Activated naive CD8-positive, alpha-beta T cell treated with anti-CD3 and anti-CD28 coated beads for 36 hours (primary cell): ENCODE results near the gene PFKFB2. TPM values are rescaled to one million over a fixed set of nuclear protein-coding genes. Genes with fewer than 3 reads are reported as not detected.

Experiments used
- DNase-seq: peaks from one replicate; pipeline ENCODE4 v3.0.0; 2021
- H3K27ac Mint-ChIP-seq: one replicate; pipeline ENCODE4 v1.8.0; 2022; ENCODE audit warnings: mild to moderate bottlenecking, moderate library complexity, mixed read lengths
- H3K27me3 Mint-ChIP-seq: one replicate; pipeline ENCODE4 v1.8.0; 2022; ENCODE audit warnings: mild to moderate bottlenecking, mixed read lengths
- H3K36me3 Mint-ChIP-seq: one replicate; pipeline ENCODE4 v1.8.0; 2021; ENCODE audit warnings: mild to moderate bottlenecking, mixed read lengths
- H3K4me1 Mint-ChIP-seq: one replicate; pipeline ENCODE4 v1.8.0; 2021; ENCODE audit warnings: mixed read lengths
- H3K4me3 Mint-ChIP-seq: one replicate; pipeline ENCODE4 v1.8.0; 2022; ENCODE audit warnings: mild to moderate bottlenecking, moderate library complexity, mixed read lengths
- H3K9me3 Mint-ChIP-seq: one replicate; pipeline ENCODE4 v1.8.0; 2022; ENCODE audit warnings: mixed read lengths
- total RNA-seq, 2 experiments: library from RNA; stranded (reverse); gene quantifications; one replicate each; pipeline ENCODE4 v1.2.3, GENCODE V29; 2021

Gene PFKFB2
- total RNA-seq, 2 experiments from 2014 or later: 3.9 to 5.2 TPM

DNA sequence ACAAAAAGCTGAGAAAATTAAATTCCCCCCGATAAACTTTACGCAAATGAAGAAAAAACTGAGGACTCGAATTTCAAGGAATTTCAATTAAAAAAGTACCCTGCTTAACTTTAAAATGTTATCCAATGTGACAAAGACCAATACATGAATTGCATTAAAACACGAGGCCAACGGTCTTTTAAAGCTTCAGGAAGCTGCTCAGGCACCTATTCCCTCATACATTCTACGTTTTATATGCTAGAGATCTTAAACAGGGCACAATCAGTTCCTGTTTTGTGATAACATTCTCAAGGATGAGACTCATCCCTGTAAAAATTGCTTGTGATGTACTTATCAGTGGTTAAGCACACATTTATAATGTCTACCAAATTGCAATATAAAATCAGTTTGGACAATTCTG is 5.0 kb upstream of the PFKFB2 start:
- DNase-seq: no peak
- no peaks in the 10 kb centered on the region for H3K27me3 Mint-ChIP-seq
- no peak overlapping the region for H3K4me3 Mint-ChIP-seq
- H3K27ac Mint-ChIP-seq: no peak overlapping the region
- H3K4me1 Mint-ChIP-seq: peaks cover 66% of the 10 kb centered on the region
- peaks cover 14% of the 10 kb centered on the region for H3K36me3 Mint-ChIP-seq
- H3K9me3 Mint-ChIP-seq: no peaks in the 10 kb centered on the region

DNA sequence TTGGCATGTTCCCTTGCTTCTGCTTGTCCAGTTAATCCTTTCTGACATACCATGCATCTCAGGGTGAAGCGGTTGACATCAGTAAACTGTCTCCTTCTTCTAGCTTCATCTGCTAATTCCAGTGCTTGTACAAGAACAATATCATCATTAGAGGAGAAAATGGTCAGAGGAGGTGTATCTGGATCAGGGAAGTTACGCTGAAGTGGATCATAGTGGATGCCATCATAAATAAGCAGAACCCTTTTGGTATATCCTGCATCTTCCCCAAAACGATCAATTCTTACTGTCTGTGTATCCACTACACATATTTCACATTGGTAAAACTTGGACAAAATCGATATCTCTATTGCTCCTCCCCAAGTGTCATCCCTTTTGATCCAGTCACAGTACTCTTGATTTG is 4.0 kb upstream of the PFKFB2 start:
- H3K4me1 Mint-ChIP-seq: peaks cover 64% of the 10 kb centered on the region
- DNase-seq: no peak
- no peaks in the 10 kb centered on the region for H3K9me3 Mint-ChIP-seq
- no peaks in the 10 kb centered on the region for H3K27me3 Mint-ChIP-seq
- peaks cover 10% of the 10 kb centered on the region for H3K36me3 Mint-ChIP-seq
- no peak overlapping the region for H3K4me3 Mint-ChIP-seq
- peak overlapping the region; percentile 51 for H3K27ac Mint-ChIP-seq

DNA sequence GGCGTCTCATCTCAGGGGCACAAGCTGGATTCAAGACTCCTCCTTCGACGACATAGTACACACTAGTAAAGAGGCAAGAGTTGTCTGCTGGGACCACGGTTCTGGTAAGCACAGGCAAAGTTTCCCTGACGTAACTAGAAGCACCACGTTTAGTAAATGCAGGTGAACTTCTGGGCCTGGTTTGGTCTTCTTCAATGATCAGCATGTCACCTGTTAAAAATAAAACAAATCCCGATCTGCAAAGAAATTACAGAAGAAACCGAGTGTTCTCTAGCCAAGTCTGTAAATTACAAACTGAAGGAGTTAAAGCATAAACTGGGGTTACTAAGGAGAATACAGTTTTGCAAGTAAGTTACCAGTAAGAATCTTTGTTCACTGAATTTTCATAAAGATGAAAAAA is 3.6 kb upstream of the PFKFB2 start:
- Mint-ChIP-seq H3K9me3 (no peaks in the 10 kb centered on the region), H3K27ac (peak overlapping the region; percentile 93), H3K27me3 (no peaks in the 10 kb centered on the region), H3K36me3 (peaks cover 9% of the 10 kb centered on the region), H3K4me3 (peak overlapping the region; percentile 95), H3K4me1 (peaks cover 66% of the 10 kb centered on the region)
- no peak for DNase-seq

DNA sequence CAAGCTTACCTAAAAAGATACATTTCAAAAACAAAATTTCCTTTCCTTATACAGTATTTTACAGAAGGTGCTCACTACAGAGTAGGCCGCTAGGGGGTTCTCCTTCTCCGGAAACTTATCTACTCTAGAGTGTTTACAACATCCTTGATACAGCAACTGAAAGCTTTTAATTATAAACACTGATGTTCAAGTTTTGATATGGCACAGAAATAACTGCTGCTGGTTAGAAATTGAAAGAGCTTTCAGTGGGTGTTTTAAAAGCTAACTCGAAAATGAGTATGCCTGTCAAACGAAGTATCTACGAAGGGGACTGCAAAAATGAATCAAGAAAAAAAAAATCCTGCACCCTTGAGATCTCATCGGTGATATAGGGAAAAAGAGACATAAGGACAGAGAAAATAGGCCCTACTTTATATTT is 3.1 kb upstream of the PFKFB2 start:
- peak overlapping the region; percentile 95 for H3K4me3 Mint-ChIP-seq
- peaks cover 63% of the 10 kb centered on the region for H3K4me1 Mint-ChIP-seq
- peaks cover 9% of the 10 kb centered on the region for H3K36me3 Mint-ChIP-seq
- no peaks in the 10 kb centered on the region for H3K9me3 Mint-ChIP-seq
- no peaks in the 10 kb centered on the region for H3K27me3 Mint-ChIP-seq
- DNase-seq: no peak
- H3K27ac Mint-ChIP-seq: peak overlapping the region; percentile 93

DNA sequence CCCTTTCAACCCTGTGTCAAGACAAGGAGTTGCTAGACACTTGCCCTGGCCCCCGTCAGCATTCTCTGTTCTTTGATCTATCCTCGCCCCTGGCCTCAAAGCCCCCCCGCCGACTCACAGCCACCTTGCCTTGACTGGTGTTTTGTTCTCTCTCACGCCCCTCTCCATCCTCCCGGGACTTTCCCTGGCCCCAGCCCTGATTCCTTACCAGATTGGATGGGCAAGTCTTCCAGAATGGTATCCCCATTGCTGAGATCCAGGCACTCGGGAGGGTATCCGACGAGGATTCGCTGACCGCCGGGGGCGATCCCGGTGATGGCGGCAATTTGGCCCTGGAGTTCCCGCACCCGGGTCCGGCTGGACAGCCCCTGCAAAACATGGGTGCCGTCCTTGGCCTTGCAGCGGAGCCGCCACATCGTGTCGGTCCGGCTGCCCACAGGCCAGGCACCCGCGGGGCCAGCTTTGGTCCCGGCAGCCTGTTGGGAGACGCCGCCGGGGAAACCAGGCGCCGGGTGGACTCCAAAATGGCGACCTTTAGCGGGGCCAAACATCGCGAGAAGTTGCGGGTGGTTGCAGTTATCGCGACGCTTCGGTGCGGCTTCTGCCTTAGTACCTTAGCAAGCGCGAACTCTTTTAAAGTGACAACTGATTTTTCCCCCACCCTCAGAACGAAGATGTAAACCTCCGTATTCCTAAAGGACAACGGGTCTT is 2.4 kb upstream of the PFKFB2 start:
- no peaks in the 10 kb centered on the region for H3K9me3 Mint-ChIP-seq
- H3K4me3 Mint-ChIP-seq: peak overlapping the region; percentile 95
- H3K4me1 Mint-ChIP-seq: peaks cover 58% of the 10 kb centered on the region
- peaks cover 7% of the 10 kb centered on the region for H3K36me3 Mint-ChIP-seq
- H3K27me3 Mint-ChIP-seq: no peaks in the 10 kb centered on the region
- H3K27ac Mint-ChIP-seq: peak overlapping the region; percentile 93
- peak; percentile 89 for DNase-seq

DNA sequence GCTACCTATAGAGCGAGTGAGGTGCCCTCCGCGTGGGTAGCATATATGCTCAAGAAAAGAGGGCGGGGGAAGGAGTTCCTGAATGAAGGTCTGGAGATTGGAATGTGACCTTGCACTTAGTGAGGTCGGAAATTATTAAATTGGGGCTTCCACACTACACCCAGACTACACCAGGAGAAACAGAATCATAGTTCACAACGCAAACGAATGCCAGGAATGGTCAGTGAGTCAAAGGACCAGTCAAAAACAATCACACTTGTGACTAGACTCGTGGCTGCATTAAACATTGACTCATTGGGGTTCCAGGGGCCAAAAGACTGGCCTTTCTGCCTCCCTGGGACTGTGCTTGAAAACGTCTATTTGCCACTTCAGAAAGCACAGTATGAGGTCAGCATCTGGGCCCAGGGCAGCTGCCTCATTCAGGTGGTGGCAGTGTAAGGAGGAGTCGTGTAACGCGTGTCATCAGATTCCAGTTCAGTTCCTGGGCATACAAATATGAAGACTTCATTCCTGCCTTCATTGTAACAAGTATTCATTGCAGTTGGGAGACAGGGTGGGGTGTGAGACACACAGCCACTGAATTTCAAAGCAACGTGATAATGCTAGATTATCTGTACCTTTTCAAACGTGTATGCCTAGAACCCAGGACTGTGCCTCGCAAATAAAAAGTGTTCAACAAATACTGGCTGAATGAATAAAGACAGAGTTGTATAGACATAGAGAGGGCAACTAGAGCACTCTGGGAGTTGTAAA is 1.7 kb upstream of the PFKFB2 start, which contains the start of gene YOD1:
Gene YOD1 (minus strand): TSS at position 18 of the 753 bp plus-strand sequence. CDS start 178 bp downstream, outside the sequence.
- H3K36me3 Mint-ChIP-seq: peaks cover 4% of the 10 kb centered on the region
- H3K9me3 Mint-ChIP-seq: no peaks in the 10 kb centered on the region
- H3K4me3 Mint-ChIP-seq: peak within 1 kb of the TSS; percentile 96
- H3K27me3 Mint-ChIP-seq: no peaks in the 10 kb centered on the region
- peaks cover 52% of the 10 kb centered on the region for H3K4me1 Mint-ChIP-seq
- no peak for DNase-seq
- peak within 1 kb of the TSS; percentile 93 for H3K27ac Mint-ChIP-seq

DNA sequence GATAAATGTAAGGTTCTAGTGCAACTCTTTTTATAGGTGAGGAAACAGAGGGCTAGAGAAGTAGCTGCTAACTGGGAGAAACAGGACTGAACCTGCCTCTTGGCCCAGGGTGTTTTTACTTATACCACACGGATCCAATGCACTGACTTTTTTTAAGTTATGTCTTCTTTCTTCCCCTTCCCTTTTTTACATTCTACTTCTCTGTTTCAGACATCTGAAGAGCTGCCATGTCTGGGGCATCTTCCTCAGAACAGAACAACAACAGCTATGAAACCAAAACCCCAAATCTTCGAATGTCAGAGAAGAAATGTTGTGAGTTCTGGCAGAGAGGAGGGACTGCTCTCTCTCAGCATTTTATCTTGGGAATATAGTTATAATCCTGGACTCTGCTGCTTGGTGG is 1.4 kb downstream of the PFKFB2 start:
- Mint-ChIP-seq H3K4me1 (peaks cover 29% of the 10 kb centered on the region), H3K27me3 (no peaks in the 10 kb centered on the region), H3K4me3 (no peak overlapping the region), H3K36me3 (no peaks in the 10 kb centered on the region), H3K9me3 (no peaks in the 10 kb centered on the region), H3K27ac (peak overlapping the region; percentile 6)
- DNase-seq: no peak

DNA sequence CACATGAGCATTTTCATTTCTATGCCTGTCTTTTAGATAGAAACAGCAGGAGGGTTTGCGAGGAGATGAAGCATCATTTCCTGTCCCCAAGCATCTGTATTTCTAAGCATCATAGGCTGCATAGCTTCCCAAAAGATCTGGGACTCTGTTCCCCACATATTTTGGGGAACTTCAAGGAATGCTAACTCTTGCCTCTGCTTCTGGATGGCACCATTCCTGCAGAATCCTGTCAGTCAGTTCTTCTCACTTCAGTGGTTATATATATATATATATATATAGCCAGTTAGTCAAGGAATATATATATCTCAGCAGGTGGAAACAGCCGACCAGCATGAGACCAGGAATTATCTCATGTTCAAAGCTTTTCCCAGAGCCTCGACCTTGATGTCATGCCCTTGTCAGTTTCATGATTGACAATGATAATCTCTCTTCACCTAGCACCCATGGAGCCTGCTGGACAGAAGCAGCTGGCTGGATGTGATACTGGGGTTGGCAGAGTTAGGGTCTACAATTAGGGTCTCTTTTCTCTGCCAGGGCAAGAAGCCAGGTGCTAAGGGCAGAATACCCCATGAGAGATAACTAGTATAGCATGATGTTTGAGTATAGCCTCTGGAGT is 2.4 kb downstream of the PFKFB2 start:
- Mint-ChIP-seq H3K27me3 (no peaks in the 10 kb centered on the region), H3K9me3 (no peaks in the 10 kb centered on the region), H3K27ac (no peak overlapping the region), H3K4me3 (no peak overlapping the region), H3K4me1 (peaks cover 27% of the 10 kb centered on the region), H3K36me3 (no peaks in the 10 kb centered on the region)
- DNase-seq: no peak

DNA sequence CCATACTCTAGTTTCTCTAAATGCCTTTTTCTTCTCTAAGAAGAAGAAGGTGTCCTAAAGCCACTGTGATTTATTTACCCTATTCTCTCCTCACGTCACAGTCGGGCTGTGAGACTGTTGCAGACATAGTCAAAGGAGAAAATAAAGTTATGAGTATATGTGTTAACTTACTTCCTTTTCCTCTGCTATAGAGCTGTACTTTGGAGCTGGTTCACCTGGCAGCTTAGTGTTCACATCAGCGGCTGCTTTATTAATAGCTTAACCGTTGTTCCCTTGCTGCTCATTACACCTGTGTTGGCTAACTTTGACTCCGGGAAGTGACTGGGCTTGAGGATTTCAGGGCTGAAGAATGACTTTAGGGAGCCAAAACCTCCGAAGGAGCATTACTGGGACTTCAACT is 3.6 kb downstream of the PFKFB2 start:
- peaks cover 19% of the 10 kb centered on the region for H3K4me1 Mint-ChIP-seq
- H3K27ac Mint-ChIP-seq: no peak overlapping the region
- no peak for DNase-seq
- H3K4me3 Mint-ChIP-seq: no peak overlapping the region
- no peaks in the 10 kb centered on the region for H3K27me3 Mint-ChIP-seq
- H3K36me3 Mint-ChIP-seq: no peaks in the 10 kb centered on the region
- no peaks in the 10 kb centered on the region for H3K9me3 Mint-ChIP-seq

DNA sequence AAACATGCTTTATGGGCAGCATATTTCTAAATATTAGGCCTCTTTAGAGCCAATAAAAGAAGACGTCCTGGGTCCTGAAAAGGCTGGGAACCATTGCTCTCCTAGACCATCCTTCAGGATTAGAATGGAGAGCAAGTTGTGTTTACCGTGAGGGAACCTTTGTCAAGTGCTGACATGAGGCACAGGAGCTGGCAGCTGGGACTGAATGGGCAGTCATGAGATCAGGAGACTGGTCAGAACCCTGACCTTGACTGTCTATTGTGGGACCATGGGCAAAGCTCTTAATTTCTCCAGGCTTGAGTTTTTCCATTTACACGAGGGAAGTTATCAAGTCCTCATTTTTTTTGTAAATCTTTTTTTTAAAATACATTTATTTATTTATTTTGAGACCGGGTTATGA is 5.2 kb downstream of the PFKFB2 start:
- H3K36me3 Mint-ChIP-seq: no peaks in the 10 kb centered on the region
- H3K4me1 Mint-ChIP-seq: peaks cover 8% of the 10 kb centered on the region
- H3K27me3 Mint-ChIP-seq: no peaks in the 10 kb centered on the region
- no peak overlapping the region for H3K4me3 Mint-ChIP-seq
- no peak overlapping the region for H3K27ac Mint-ChIP-seq
- H3K9me3 Mint-ChIP-seq: no peaks in the 10 kb centered on the region
- no peak for DNase-seq

DNA sequence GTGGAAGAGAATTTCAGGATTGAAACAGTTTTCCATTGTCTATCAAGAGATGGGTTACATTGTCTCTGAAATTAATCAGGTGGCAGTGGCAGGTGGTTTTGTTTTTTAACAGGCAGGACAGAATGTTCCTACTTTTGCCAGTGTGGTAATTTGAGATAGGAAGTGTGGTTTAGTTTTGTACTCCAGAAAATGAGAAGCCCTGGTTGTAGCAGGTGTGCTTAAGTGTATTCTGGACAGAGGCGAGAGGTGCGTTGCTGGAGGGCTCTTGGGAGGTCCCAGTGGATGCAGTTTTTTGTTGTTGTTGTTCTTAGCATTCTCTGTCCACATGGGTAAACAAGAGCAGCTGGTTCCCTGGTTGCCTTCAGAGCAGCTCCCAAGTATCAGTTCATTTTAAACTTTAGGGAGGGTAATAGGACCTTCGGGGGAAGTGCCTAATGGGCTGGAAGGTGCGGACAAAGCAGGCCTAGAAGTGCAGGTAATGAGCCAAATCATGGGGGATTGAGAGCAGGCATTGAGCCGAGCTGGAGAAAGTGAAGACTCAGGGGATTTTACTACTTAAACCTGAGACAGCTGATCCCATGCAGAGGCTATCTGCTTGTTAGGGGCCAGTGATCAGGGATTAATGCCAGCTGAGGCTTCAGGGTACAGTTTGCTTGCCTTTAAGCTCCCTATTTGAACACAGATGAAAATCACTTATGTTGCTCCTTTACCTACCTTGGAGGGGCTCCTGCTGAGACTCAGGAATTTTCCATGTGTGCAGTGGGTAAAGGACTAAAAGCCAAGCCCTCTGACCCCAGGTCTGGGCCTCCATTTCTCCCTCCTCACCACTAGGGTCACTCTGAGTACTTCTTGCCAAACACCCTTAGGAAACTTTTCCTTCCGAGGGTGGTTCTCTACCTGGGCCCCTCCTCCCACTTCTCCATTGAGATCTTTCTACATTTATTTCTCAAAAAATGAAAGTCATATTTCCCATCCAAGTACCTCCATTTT is 6.1 kb downstream of the PFKFB2 start:
- no peak for DNase-seq
- Mint-ChIP-seq H3K36me3 (no peaks in the 10 kb centered on the region), H3K9me3 (no peaks in the 10 kb centered on the region), H3K27me3 (no peaks in the 10 kb centered on the region), H3K27ac (no peak overlapping the region), H3K4me1 (peaks cover 3% of the 10 kb centered on the region), H3K4me3 (no peak overlapping the region)

DNA sequence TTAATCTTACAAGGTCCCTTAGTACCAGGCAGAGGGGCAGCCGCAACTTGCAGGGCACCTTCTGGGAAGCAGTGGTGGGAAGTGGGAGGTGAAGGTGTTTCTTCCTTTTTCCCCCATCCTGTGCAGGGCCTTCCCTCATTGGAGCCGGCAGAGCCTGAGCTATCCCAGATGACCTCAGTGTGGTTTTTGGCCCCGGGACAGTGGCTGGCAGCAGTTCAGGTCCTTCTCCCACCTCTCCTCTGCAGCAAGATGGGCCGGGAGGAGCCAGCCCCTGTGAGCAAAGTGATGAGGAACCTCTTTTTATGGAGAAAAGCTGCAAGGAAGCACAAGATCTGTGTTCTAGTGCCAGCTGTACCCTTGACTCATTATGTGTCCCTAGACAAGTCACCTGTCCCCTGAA is 6.8 kb downstream of the PFKFB2 start:
- H3K4me3 Mint-ChIP-seq: no peak overlapping the region
- DNase-seq: no peak
- no peaks in the 10 kb centered on the region for H3K36me3 Mint-ChIP-seq
- no peaks in the 10 kb centered on the region for H3K27me3 Mint-ChIP-seq
- no peak overlapping the region for H3K27ac Mint-ChIP-seq
- no peaks in the 10 kb centered on the region for H3K9me3 Mint-ChIP-seq
- no peaks in the 10 kb centered on the region for H3K4me1 Mint-ChIP-seq

DNA sequence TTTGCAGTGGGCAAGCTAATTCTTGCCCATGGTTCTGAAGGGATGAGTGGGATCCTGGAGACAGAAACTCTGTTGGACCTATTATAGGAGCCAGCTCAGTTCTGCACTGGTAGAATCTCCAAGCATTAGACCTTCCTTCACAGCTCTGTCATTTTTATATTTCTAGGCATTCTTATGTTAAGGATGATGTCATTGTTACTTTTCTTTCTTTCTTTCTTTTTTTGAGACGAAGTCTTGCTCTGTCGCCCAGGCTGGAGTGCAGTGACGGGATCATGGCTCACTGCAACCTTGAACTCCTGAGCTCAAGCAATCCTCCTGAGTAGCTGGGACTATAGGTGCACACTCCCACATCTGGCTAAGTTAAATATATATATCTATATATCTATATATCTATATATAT is 7.5 kb downstream of the PFKFB2 start:
- no peaks in the 10 kb centered on the region for H3K36me3 Mint-ChIP-seq
- H3K27ac Mint-ChIP-seq: no peak overlapping the region
- DNase-seq: no peak
- no peak overlapping the region for H3K4me3 Mint-ChIP-seq
- H3K27me3 Mint-ChIP-seq: no peaks in the 10 kb centered on the region
- H3K9me3 Mint-ChIP-seq: no peaks in the 10 kb centered on the region
- H3K4me1 Mint-ChIP-seq: no peaks in the 10 kb centered on the region

DNA sequence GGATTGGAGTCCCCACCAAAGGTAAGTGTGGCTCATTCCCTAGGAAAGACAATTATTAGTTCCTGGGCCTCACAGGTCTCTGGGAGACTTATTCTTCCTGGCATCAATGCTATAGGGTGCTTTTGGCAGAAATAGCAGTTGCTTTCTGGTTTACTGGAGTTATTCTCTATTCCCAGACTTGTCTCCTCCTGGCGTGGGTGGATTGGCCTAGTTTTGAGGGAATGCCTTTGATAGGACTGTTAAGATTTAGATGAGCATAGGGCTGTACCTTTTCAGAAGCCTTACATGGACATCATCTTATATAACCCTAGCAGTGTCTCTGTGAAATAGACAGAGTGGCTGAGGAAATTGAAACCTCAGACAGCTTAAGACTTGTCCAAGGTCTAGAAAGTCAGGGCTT is 9.0 kb downstream of the PFKFB2 start:
- Mint-ChIP-seq H3K9me3 (no peaks in the 10 kb centered on the region), H3K4me1 (no peaks in the 10 kb centered on the region), H3K36me3 (no peaks in the 10 kb centered on the region), H3K27me3 (no peaks in the 10 kb centered on the region), H3K4me3 (no peak overlapping the region), H3K27ac (no peak overlapping the region)
- DNase-seq: no peak
